Parathyroid adenoma (tissue), 2 donors: ENCODE data around the gene DGKD.

Source experiments
- H2AFZ ChIP-seq: fragments of 300-600 bp; sonication (generic); one replicate; pipeline ENCODE4 v1.7.0; 2017; ENCODE audit warnings: antibody characterized with exemption, mild to moderate bottlenecking
- H3K27ac ChIP-seq: fragments of 300-600 bp; sonication (generic); one replicate; pipeline ENCODE4 v1.7.0; 2017
- H3K27me3 ChIP-seq: fragments of 300-600 bp; sonication (generic); one replicate; pipeline ENCODE4 v1.7.0; 2017; ENCODE audit warnings: low read length; ENCODE audit not compliant: control insufficient read depth, insufficient read depth
- H3K36me3 ChIP-seq: fragments of 300-600 bp; sonication (generic); one replicate; pipeline ENCODE4 v1.7.0; 2017; ENCODE audit warnings: low read length; ENCODE audit not compliant: control insufficient read depth, insufficient read depth
- H3K4me1 ChIP-seq: fragments of 300-600 bp; sonication (generic); one replicate; pipeline ENCODE4 v1.7.0; 2017; ENCODE audit warnings: control low read depth
- H3K4me2 ChIP-seq: fragments of 300-600 bp; sonication (generic); one replicate; pipeline ENCODE4 v1.7.0; 2017; ENCODE audit warnings: low read length
- H3K4me3 ChIP-seq: fragments of 300-600 bp; sonication (generic); one replicate; pipeline ENCODE4 v1.7.0; 2017; ENCODE audit warnings: low read depth, low read length
- H3K79me2 ChIP-seq: fragments of 300-600 bp; sonication (generic); one replicate; pipeline ENCODE4 v1.7.0; 2017; ENCODE audit warnings: control low read depth
- H3K9ac ChIP-seq: fragments of 300-600 bp; sonication (generic); one replicate; pipeline ENCODE4 v1.7.0; 2017; ENCODE audit warnings: mild to moderate bottlenecking
- H3K9me3 ChIP-seq: fragments of 300-600 bp; sonication (generic); one replicate; pipeline ENCODE4 v1.7.0; 2017; ENCODE audit warnings: low read length; ENCODE audit not compliant: control insufficient read depth
- TF ChIP-seq, protein P1 (sequence below): fragments of 300-600 bp; sonication (generic); IDR thresholded peaks from one replicate; pipeline ENCODE4 v1.7.0; 2017; ENCODE audit warnings: antibody characterized with exemption, mild to moderate bottlenecking
- donor health status: primary hyperparathyroidism.

Gene DGKD

DNA sequence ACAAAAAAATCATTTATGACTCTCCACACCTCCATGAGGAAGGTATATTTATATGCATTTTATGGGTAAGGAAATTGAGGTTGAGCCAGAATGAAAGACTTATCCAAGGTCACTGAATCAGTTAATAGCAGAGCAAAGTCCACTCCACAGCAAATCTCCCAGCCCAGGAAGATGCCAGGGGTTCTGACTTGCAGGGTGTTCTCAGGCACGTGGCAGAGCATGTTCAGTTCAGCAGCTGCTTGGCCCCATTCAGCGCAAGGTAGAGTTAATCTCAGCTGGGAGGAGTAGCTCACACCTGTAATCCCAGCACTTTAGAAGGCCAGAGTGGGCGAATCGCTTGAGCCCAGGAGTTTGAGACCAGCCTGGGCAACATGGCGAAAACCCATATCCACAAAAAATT lies 17.8 kb upstream of the DGKD start:
- H3K4me1 ChIP-seq, result peaks cover 9% of the 10 kb centered on the region
- no peaks in the 10 kb centered on the region for H3K9me3 ChIP-seq
- no peak overlapping the region for H3K4me2 ChIP-seq
- H3K36me3 ChIP-seq, result no peaks in the 10 kb centered on the region
- TF ChIP-seq, protein P1, sequence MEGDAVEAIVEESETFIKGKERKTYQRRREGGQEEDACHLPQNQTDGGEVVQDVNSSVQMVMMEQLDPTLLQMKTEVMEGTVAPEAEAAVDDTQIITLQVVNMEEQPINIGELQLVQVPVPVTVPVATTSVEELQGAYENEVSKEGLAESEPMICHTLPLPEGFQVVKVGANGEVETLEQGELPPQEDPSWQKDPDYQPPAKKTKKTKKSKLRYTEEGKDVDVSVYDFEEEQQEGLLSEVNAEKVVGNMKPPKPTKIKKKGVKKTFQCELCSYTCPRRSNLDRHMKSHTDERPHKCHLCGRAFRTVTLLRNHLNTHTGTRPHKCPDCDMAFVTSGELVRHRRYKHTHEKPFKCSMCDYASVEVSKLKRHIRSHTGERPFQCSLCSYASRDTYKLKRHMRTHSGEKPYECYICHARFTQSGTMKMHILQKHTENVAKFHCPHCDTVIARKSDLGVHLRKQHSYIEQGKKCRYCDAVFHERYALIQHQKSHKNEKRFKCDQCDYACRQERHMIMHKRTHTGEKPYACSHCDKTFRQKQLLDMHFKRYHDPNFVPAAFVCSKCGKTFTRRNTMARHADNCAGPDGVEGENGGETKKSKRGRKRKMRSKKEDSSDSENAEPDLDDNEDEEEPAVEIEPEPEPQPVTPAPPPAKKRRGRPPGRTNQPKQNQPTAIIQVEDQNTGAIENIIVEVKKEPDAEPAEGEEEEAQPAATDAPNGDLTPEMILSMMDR, result no peak
- no peaks in the 10 kb centered on the region for H3K27me3 ChIP-seq
- no peak overlapping the region for H3K4me3 ChIP-seq
- no peak overlapping the region for H3K27ac ChIP-seq
- H3K9ac ChIP-seq, result no peak overlapping the region
- H2AFZ ChIP-seq, result no peak overlapping the region
- no peaks in the 10 kb centered on the region for H3K79me2 ChIP-seq

DNA sequence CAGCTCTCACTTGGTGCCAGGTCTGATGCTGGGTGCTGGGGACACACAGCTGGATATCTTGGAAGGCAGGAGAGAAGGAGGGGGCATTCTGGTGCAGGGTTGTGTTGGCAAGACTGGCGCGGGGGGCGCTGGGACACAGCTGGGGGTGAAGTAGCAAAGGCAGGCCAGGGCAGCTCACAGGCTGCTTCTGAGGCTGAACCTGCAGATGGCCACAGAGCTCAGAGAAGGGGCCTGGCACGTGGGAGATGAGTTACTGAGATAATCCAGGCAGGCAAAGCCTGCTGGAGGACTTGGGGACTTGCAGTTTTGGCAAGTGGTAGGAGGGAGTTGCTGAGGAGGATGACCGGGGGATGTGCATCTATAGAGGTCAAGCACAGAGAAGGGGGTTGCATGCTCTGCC lies 16.2 kb upstream of the DGKD start:
- TF ChIP-seq, protein P1, result no peak
- Histone ChIP-seq H2AFZ (no peak overlapping the region), H3K36me3 (no peaks in the 10 kb centered on the region), H3K9me3 (no peaks in the 10 kb centered on the region), H3K4me3 (no peak overlapping the region), H3K27ac (no peak overlapping the region), H3K4me2 (no peak overlapping the region), H3K9ac (no peak overlapping the region), H3K79me2 (no peaks in the 10 kb centered on the region), H3K27me3 (no peaks in the 10 kb centered on the region), H3K4me1 (peaks cover 5% of the 10 kb centered on the region)

- no peak overlapping the region for H3K4me2 ChIP-seq
- H3K36me3 ChIP-seq, result no peaks in the 10 kb centered on the region
- no peaks in the 10 kb centered on the region for H3K27me3 ChIP-seq
- no peak overlapping the region for H3K4me3 ChIP-seq
- no peak overlapping the region for H2AFZ ChIP-seq
- TF ChIP-seq, protein P1, result no peak
- peaks cover 5% of the 10 kb centered on the region for H3K4me1 ChIP-seq
- no peak overlapping the region for H3K9ac ChIP-seq
- H3K9me3 ChIP-seq, result no peaks in the 10 kb centered on the region
- H3K27ac ChIP-seq, result no peak overlapping the region
- no peaks in the 10 kb centered on the region for H3K79me2 ChIP-seq
Observed at GRCh38 chr2:233338812-233339368, 15.4 kb upstream of the DGKD start.

DNA sequence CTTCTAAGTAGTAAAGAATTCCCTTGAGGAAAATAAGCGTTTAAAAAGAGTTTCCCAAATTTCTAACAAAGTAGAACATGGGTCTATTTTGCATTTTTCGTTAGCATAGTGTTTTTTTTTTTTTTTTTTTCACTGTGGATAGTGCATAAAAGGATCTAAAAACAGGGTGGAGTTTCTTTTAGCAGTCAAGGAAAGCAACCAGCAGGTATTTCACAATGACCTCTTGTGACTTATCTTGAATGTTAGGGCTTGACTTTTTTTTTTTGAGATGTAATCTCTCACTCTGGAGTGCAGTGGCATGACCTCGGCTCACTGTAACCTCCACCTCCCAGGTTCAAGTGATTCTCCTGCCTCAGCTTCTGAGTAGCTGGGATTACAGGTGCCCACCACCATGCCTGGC lies 14.9 kb upstream of the DGKD start:
- Histone ChIP-seq H3K27ac (no peak overlapping the region), H3K4me3 (no peak overlapping the region), H3K4me2 (no peak overlapping the region), H2AFZ (no peak overlapping the region), H3K79me2 (no peaks in the 10 kb centered on the region), H3K9me3 (no peaks in the 10 kb centered on the region), H3K27me3 (no peaks in the 10 kb centered on the region), H3K4me1 (peaks cover 5% of the 10 kb centered on the region), H3K9ac (no peak overlapping the region), H3K36me3 (no peaks in the 10 kb centered on the region)
- TF ChIP-seq, protein P1, result no peak

GRCh38 chr2:233341296-233341695 lies 13.0 kb upstream of the DGKD start:
- Histone ChIP-seq H3K27me3 (no peaks in the 10 kb centered on the region), H3K9ac (no peak overlapping the region), H3K79me2 (no peaks in the 10 kb centered on the region), H3K27ac (no peak overlapping the region), H3K9me3 (no peaks in the 10 kb centered on the region), H3K4me3 (no peak overlapping the region), H2AFZ (no peak overlapping the region), H3K4me1 (peaks cover 5% of the 10 kb centered on the region), H3K4me2 (no peak overlapping the region), H3K36me3 (no peaks in the 10 kb centered on the region)
- TF ChIP-seq, protein P1, result no peak
